GM18519 (cell line): ENCODE data around the gene ACP4.
"Not testable (repeated sequence)": the region's sequence is repeated elsewhere in the genome, so short reads cannot be mapped to it uniquely, and the experiment has no call there.

Source experiments
- ATAC-seq: cut with Tn5 transposase; IDR thresholded peaks from one replicate; pipeline ENCODE4 v1.9.1; 2021; ENCODE audit warnings: mild to moderate bottlenecking, moderate library complexity; ENCODE audit not compliant: unreplicated experiment, low FRiP score

ACP4 gene

GRCh38 chr19:50796128-50796633, 6.0 kb downstream of the ACP4 start:
- ATAC-seq, result no peak

DNA sequence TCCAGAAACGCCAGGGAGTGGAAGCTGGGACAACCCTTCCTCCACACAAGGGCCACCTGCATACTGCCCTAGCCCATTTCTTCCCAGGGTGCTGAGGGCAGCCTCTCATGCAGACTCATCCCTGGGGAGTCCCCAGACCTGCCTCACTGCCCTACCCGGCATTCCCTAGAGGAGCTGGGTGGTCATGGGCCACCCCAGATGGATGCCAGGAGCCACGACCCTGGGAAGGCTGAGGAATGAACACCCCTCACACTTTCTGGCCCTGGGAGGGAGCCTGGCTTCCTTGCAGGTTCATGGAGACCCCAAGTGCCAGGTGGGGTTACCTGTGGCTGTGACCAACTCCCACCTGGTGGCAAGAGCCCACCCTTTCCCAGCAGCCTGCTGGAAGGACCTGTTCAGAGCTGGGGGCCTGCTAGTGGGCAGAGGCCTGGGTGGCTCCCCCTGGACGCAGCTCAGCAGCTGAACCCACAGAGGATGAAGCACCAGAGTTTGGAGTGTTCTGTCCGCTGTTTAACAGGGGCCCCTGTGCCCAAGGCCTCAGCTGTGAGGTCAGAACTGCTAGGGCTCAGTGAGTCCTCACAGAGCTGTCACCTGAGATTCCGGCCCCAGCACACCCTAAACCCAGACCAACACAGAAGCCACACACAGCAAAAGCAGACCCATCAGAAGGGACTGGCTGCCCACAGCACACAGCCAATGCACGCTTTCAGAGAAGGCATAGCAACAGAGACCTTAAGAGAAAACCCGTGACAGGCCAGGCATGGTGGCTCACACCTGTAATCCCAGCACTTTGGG, 6.6 kb downstream of the ACP4 start:
- no peak for ATAC-seq

GRCh38 chr19:50797429-50797780, 7.2 kb downstream of the ACP4 start:
- no peak for ATAC-seq

GRCh38 chr19:50797781-50798658, 7.8 kb downstream of the ACP4 start:
- no peak for ATAC-seq

- ATAC-seq, result no peak
Measured at GRCh38 chr19:50798659-50799546, 8.7 kb downstream of the ACP4 start.

GRCh38 chr19:50799547-50799851, 9.3 kb downstream of the ACP4 start:
- no peak for ATAC-seq

DNA sequence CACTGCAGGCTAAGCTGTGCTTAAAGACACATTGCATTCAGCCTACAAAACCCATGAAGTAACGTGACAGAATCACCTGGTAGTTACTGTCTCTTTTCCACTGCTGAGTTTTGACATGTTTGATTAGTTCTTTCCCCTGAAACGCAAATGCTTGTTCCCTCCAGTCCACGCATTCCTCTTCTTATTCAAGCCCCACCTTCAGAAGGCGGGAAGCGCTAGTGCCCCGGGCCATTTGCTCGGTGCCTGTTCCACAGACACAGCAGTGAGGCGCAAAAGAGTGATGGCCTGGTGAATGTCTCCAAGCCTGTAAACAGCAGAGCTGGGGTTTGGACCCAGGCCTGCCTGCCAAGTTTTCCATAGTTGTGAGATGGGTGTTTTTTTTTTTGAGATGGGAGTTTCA, 10.9 kb downstream of the ACP4 start:
- no peak for ATAC-seq

GRCh38 chr19:50803633-50804419, 13.6 kb downstream of the ACP4 start:
- no peak for ATAC-seq

DNA sequence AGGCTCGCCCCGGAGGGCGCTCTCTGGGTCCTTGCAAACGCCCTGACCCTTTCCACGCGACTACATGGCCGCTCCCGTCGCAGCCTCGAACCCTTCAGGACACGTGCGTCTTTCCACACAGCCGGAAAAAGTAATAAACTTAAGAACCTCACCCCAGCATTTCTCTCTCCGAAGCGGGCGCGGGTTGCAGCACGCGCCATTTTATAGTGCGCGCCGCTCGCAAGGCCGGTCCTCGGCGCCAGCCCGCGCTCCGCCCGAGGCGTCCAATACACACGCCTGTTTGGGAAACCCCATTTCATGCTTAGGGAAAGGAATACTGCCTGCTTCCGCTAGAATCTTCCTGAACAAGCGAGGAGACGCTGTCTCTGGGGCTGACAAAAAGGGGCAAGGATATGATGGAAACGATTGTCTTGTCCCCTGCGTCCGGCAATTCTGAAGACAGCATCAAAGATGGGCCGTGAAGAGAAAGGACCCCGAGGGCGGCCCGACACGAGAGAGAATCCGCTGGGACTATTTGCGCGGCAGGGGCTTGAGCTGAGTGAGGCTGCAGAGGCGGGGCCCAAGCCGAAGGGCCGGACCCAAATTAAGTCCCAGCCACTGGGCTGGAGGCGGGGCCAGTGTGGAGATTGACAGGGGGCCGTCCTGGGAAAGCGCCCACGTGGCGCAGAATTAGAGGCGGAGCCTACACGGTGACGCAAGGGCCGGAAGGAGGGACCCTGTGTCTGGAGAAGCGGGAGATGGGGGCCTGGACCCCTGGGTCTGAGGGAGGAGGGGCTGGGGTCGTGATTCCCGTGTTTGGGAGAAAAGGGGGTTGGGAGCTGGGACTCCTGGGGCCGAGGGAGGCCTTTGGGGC, 14.4 kb downstream of the ACP4 start:
- peak; percentile 77 for ATAC-seq

DNA sequence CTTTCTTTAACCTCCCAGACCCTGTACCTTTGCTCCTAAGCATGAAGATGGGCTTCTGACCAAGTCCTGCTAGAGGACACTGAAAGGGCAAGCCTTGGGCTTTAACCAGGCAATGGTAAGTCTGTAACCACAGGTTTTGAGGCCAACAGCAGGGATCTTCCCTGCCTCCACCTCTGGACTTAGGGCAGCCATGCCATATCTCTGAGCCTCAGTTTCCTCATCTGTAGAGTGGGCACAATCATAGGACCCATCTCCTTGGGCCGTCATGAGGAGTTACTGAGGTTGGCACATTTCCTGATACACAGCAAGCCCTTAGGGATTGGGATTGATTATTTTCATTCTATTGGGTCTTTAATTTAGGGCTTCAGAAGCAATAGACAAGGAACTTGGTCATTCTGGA, 18.6 kb downstream of the ACP4 start:
- ATAC-seq, result no peak

DNA sequence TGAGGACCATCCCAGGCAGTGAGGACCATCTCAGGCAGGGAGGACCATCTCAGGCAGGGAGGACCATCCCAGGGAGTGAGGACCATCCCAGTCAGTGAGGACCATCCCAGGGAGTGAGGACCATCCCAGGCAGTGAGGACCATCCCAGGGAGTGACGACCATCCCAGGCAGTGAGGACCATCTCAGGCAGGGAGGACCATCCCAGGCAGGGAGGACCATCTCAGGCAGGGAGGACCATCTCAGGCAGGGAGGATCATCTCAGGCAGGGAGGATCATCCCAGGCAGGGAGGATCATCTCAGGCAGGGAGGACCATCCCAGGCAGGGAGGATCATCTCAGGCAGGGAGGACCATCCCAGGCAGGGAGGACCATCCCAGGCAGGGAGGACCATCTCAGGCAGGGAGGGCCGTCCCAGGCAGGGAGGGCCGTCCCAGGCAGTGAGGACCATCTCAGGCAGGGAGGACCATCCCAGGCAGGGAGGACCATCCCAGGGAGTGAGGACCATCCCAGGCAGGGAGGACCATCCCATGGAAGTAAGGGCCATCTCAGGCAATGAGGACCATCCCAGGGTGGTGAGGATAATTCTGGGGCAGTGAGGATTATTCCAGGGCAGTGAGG, 21.5 kb downstream of the ACP4 start:
- not testable (repeated sequence) for ATAC-seq

DNA sequence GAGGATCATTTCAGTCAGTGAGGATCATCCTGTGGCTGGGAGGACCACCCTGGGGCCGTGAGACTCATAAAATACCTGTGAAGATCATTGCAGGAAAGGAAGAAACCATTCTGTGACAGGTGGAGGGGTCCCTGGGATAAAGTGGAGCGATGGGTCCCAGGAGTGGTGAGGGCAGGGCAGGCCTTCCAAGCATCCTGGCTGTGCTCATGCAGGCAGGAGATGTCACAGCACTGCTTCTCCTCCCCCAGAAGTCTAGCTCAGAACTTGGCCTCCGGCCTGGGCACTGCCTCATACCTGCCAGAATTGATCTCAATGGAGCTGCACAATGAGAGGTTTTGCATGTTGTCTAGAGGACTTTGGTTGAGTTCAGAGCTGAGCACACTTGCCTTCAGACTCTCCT, 22.3 kb downstream of the ACP4 start:
- no peak for ATAC-seq

GRCh38 chr19:50814883-50815282, 24.7 kb downstream of the ACP4 start:
- ATAC-seq, result no peak

DNA sequence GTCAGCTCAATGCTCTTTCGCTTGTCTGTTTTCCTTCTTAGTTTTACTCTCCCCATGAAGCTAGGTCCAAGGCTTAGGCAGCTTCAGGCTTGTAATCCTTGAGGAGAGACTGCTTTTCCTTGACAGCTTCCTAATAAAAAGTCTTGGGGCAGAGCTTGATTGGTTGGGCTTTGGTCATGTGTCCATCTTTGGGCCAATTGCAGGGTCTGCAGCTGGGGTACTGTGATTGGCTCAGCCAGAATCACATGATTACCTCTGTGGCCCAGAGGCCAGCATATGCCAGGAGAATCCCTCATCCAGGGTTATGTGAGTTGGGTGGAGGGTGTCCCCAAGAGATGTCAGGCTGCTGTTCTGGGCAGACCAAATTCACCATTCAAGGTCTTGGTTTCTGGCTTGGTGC, 25.2 kb downstream of the ACP4 start:
- no peak for ATAC-seq

GRCh38 chr19:50817941-50818858, 28.0 kb downstream of the ACP4 start:
- ATAC-seq, result peak; percentile 42

GRCh38 chr19:50818859-50819472, 28.8 kb downstream of the ACP4 start:
- ATAC-seq, result no peak

GRCh38 chr19:50819636-50820035, 29.4 kb downstream of the ACP4 start:
- ATAC-seq, result no peak
